Glutamatergic neuron (in vitro differentiated cells): ENCODE results near the gene CMTM3. TPM values are rescaled to one million over a fixed set of nuclear protein-coding genes. Genes with fewer than 3 reads are reported as not detected.

Experiments
- DNase-seq: peaks from one replicate; pipeline ENCODE4 v3.0.0; 2022
- H3K27ac Mint-ChIP-seq: one replicate; pipeline ENCODE4 v1.8.0; 2020; ENCODE audit warnings: mild to moderate bottlenecking, mixed read lengths, inconsistent platforms; ENCODE audit not compliant: unreplicated experiment
- H3K27me3 Mint-ChIP-seq: one replicate; pipeline ENCODE4 v1.8.0; 2020; ENCODE audit warnings: mild to moderate bottlenecking, moderate library complexity, mixed read lengths, inconsistent platforms; ENCODE audit not compliant: unreplicated experiment
- H3K36me3 Mint-ChIP-seq: one replicate; pipeline ENCODE4 v1.8.0; 2020; ENCODE audit warnings: mild to moderate bottlenecking, mixed read lengths, inconsistent platforms; ENCODE audit not compliant: unreplicated experiment
- H3K4me1 Mint-ChIP-seq: one replicate; pipeline ENCODE4 v1.8.0; 2020; ENCODE audit warnings: mild to moderate bottlenecking, low read depth, mixed read lengths, inconsistent platforms; ENCODE audit not compliant: unreplicated experiment
- H3K4me3 Mint-ChIP-seq: one replicate; pipeline ENCODE4 v1.8.0; 2020; ENCODE audit warnings: mild to moderate bottlenecking, mixed read lengths, inconsistent platforms; ENCODE audit not compliant: unreplicated experiment
- H3K9me3 Mint-ChIP-seq: one replicate; pipeline ENCODE4 v1.8.0; 2020; ENCODE audit warnings: mild to moderate bottlenecking, moderate library complexity, mixed read lengths, inconsistent platforms; ENCODE audit not compliant: unreplicated experiment
- CTCF ChIP-seq: fragments of 200-600 bp; sonication (generic); IDR thresholded peaks from one replicate; pipeline ENCODE4 v1.5.0; 2021; ENCODE audit not compliant: partially characterized antibody, unreplicated experiment
- total RNA-seq: library from RNA; stranded (reverse); fragmentation: NEBNext Ultra II Directional; extraction: Animal tissue kit (Norgen Biotek cat#: 25700); gene quantifications from one replicate; pipeline ENCODE4 v1.2.1, GENCODE V29; 2021; ENCODE audit not compliant: unreplicated experiment

CMTM3 gene
- total RNA-seq, 1 donor from 2014 or later: 45.8 TPM

- Mint-ChIP-seq H3K27me3 (no peaks in the 10 kb centered on the region), H3K9me3 (peaks cover 3% of the 10 kb centered on the region), H3K4me3 (no peak overlapping the region), H3K36me3 (no peaks in the 10 kb centered on the region), H3K4me1 (peaks cover 2% of the 10 kb centered on the region), H3K27ac (no peak overlapping the region)
- no peak for DNase-seq
- TF ChIP-seq CTCF: no peak
Measured at GRCh38 chr16:66637806-66638205, 33.3 kb downstream of the CMTM3 start.

GRCh38 chr16:66639091-66639885 lies 34.8 kb downstream of the CMTM3 start:
- Mint-ChIP-seq H3K36me3 (no peaks in the 10 kb centered on the region), H3K27ac (no peak overlapping the region), H3K4me1 (peaks cover 2% of the 10 kb centered on the region), H3K4me3 (no peak overlapping the region), H3K9me3 (peaks cover 3% of the 10 kb centered on the region), H3K27me3 (no peaks in the 10 kb centered on the region)
- TF ChIP-seq CTCF: no peak
- DNase-seq: no peak

- Mint-ChIP-seq H3K36me3 (no peaks in the 10 kb centered on the region), H3K9me3 (peaks cover 3% of the 10 kb centered on the region), H3K4me1 (peaks cover 2% of the 10 kb centered on the region), H3K4me3 (no peak overlapping the region), H3K27ac (no peak overlapping the region), H3K27me3 (no peaks in the 10 kb centered on the region)
- DNase-seq: no peak
- TF ChIP-seq CTCF: no peak
Measured at GRCh38 chr16:66640724-66641314, 36.3 kb downstream of the CMTM3 start.

- H3K9me3 Mint-ChIP-seq: peaks cover 3% of the 10 kb centered on the region
- H3K36me3 Mint-ChIP-seq: no peaks in the 10 kb centered on the region
- H3K4me1 Mint-ChIP-seq: peaks cover 2% of the 10 kb centered on the region
- DNase-seq: no peak
- H3K27ac Mint-ChIP-seq: no peak overlapping the region
- H3K4me3 Mint-ChIP-seq: no peak overlapping the region
- H3K27me3 Mint-ChIP-seq: no peaks in the 10 kb centered on the region
- no peak for TF ChIP-seq CTCF
Measured at GRCh38 chr16:66641387-66641786, 36.9 kb downstream of the CMTM3 start.

- DNase-seq: no peak
- Mint-ChIP-seq H3K27me3 (peaks cover 2% of the 10 kb centered on the region), H3K9me3 (no peaks in the 10 kb centered on the region), H3K4me3 (no peak overlapping the region), H3K36me3 (no peaks in the 10 kb centered on the region), H3K4me1 (peaks cover 4% of the 10 kb centered on the region), H3K27ac (no peak overlapping the region)
- no peak for TF ChIP-seq CTCF
Measured at GRCh38 chr16:66647866-66648265, 43.4 kb downstream of the CMTM3 start.
